ENCODE measurements around the gene NFIB.

Gene NFIB

GRCh38 chr9:14209399-14210345 is 104.3 kb downstream of the NFIB start:
- DNase-seq (ENCODE audit: insufficient read length, low spot score) (no peak), FAIRE-seq (no peak)
- no peak for TF ChIP-seq CTCF (IDR thresholded peaks at IDR 0.05; ENCODE audit: insufficient read depth, missing control alignments)

GRCh38 chr9:14207352-14207995 is 106.5 kb downstream of the NFIB start:
- no peak for DNase-seq (ENCODE audit: insufficient read length, low spot score)
- TF ChIP-seq CTCF (IDR thresholded peaks at IDR 0.05; ENCODE audit: insufficient read depth, missing control alignments), result no peak

GRCh38 chr9:14205463-14205862 is 108.5 kb downstream of the NFIB start:
- FAIRE-seq (no peak), DNase-seq (ENCODE audit: insufficient read length, low spot score) (no peak)
- no peak for TF ChIP-seq CTCF (IDR thresholded peaks at IDR 0.05; ENCODE audit: insufficient read depth, missing control alignments)

More at GRCh38 chr9:14207352-14207995, 106.5 kb downstream of the NFIB start:
- no peak for FAIRE-seq

GRCh38 chr9:14203356-14204056 is 110.4 kb downstream of the NFIB start:
- TF ChIP-seq CTCF (IDR thresholded peaks at IDR 0.05; ENCODE audit: insufficient read depth, missing control alignments), result no peak
- FAIRE-seq, result no peak
- DNase-seq (ENCODE audit: insufficient read length, low spot score), result no peak

- no peak for TF ChIP-seq CTCF (IDR thresholded peaks at IDR 0.05; ENCODE audit: insufficient read depth, missing control alignments)
- FAIRE-seq, result no peak
- DNase-seq (ENCODE audit: insufficient read length, low spot score), result no peak
These were observed 115.0 kb downstream of the NFIB start for GRCh38 chr9:14198841-14199455.

- FAIRE-seq (no peak), DNase-seq (ENCODE audit: insufficient read length, low spot score) (no peak)
- no peak for TF ChIP-seq CTCF (IDR thresholded peaks at IDR 0.05; ENCODE audit: insufficient read depth, missing control alignments)
These were observed 115.7 kb downstream of the NFIB start for GRCh38 chr9:14198047-14198840.

All from D721Med (cell line).